ENCODE data around the gene SELENOV. TPM values are rescaled to one million over a fixed set of nuclear protein-coding genes. Genes with fewer than 3 reads are reported as not detected.

SELENOV gene
- total and polyA plus RNA-seq, 9 of the 15 experiments (the other 6 are each of a cell fraction or from before 2014, with no cell fraction given), result 0.04 to 0.09 (median 0.06) TPM; not detected in 4

- TF ChIP-seq ATF7 (IDR thresholded peaks at IDR 0.05) (peak; percentile 85), L3MBTL2 (IDR thresholded peaks at IDR 0.05) (peak; percentile 71; the same call in 1 of the 2 replicates), ZKSCAN3 (CRISPR knock-in tag; IDR thresholded peaks at IDR 0.05) (no peak), TCF7 (IDR thresholded peaks at IDR 0.05; ENCODE audit: borderline replicate concordance) (no peak), ZNF445 (CRISPR knock-in tag; IDR thresholded peaks at IDR 0.05; ENCODE audit: low read depth) (no peak), HMGXB4 (CRISPR knock-in tag; IDR thresholded peaks at IDR 0.05) (peak; percentile 89; the same call in 1 of the 2 replicates), TRIM24 (IDR thresholded peaks at IDR 0.05) (no peak), ZNF318 (IDR thresholded peaks at IDR 0.05; ENCODE audit: borderline replicate concordance in 1 of 2, low read depth in 1 of 2) (no peak), DACH1 (IDR thresholded peaks at IDR 0.05; ENCODE audit: partially characterized antibody) (no peak), FIP1L1 (IDR thresholded peaks at IDR 0.05; ENCODE audit: low read depth, low read length, poor library complexity, severe bottlenecking) (no peak), ARID1B (IDR thresholded peaks at IDR 0.05) (no peak), ZBTB26 (CRISPR knock-in tag; IDR thresholded peaks at IDR 0.05) (no peak), DIDO1 (tag; IDR thresholded peaks at IDR 0.05; ENCODE audit: low read depth) (no peak), ESRRA (IDR thresholded peaks at IDR 0.05; ENCODE audit: borderline replicate concordance, low read depth) (no peak), HDAC3 (IDR thresholded peaks at IDR 0.05; ENCODE audit: borderline replicate concordance, partially characterized antibody) (no peak), ZC3H8 (IDR thresholded peaks at IDR 0.05) (no peak)
Observed at GRCh38 chr19:39532233-39533002, 17.5 kb downstream of the SELENOV start, which contains the start of gene EID2B (continued).

Measured in K562 (cell line).